Spinal cord (tissue), 10 donors: ENCODE measurements around the gene PDZD7. TPM values are rescaled to one million over a fixed set of nuclear protein-coding genes. Genes with fewer than 3 reads are reported as not detected.

ENCODE experiments used
- DNase-seq, 6 donors: peaks; one replicate each; pipeline versions ENCODE4 v3.0.0 to v3.0.0-alpha.2; 2013 to 2015; ENCODE audit warnings: low spot score in 6 of 6, low read depth in 4 of 6
- H3K27ac ChIP-seq: one replicate; pipeline ENCODE4 v1.5.1; 2013; ENCODE audit warnings: low read depth, low read length, control low read depth
- H3K27me3 ChIP-seq: one replicate; pipeline ENCODE4 v1.6.1; 2013; ENCODE audit warnings: low read length; ENCODE audit not compliant: control insufficient read depth, insufficient read depth
- H3K36me3 ChIP-seq: one replicate; pipeline ENCODE4 v1.6.1; 2013; ENCODE audit warnings: low read length; ENCODE audit not compliant: control insufficient read depth, insufficient read depth
- H3K4me1 ChIP-seq: one replicate; pipeline ENCODE4 v1.6.1; 2013; ENCODE audit warnings: low read length; ENCODE audit not compliant: control insufficient read depth, insufficient read depth
- H3K4me3 ChIP-seq: one replicate; pipeline ENCODE4 v1.5.1; 2013; ENCODE audit warnings: low read depth, low read length, control low read depth
- H3K9me3 ChIP-seq: one replicate; pipeline ENCODE4 v1.6.1; 2013; ENCODE audit warnings: low read length; ENCODE audit not compliant: control insufficient read depth, insufficient read depth
- WGBS: methylation state at CpG from one replicate; pipeline ENCODE4 v1.1.5; 2013; ENCODE audit warnings: missing lambda C conversion rate; ENCODE audit not compliant: insufficient coverage; 5-methylcytosine and 5-hydroxymethylcytosine counted together
- polyA plus RNA-seq, 2 donors: library from polyadenylated mRNA; unstranded; fragments of 120-200 nt; gene quantifications; one replicate each; pipeline ENCODE4 v1.2.1, GENCODE V29; 2013; ENCODE audit not compliant: insufficient read length in 2 of 2
- small RNA-seq: library from RNA; depleted of rRNA; stranded (forward); fragments of <200 nt; gene quantifications from one replicate; pipeline ENCODE3, GENCODE V24; 2014; ENCODE audit warnings: low replicate concordance
- total RNA-seq, 2 donors: library from RNA; depleted of rRNA in 1 of 2; stranded (reverse); fragments of 120-200 nt in 1 of 2; fragments of >200 nt in 1 of 2; gene quantifications; one replicate each; pipeline versions ENCODE4 v1.2.3 to v1.2.4, GENCODE V29; 2013 to 2014
- donor health status: healthy.

The PDZD7 gene
- total and polyA plus RNA-seq, 4 donors = 5.0 to 13.9 (median 9.6) TPM

DNA sequence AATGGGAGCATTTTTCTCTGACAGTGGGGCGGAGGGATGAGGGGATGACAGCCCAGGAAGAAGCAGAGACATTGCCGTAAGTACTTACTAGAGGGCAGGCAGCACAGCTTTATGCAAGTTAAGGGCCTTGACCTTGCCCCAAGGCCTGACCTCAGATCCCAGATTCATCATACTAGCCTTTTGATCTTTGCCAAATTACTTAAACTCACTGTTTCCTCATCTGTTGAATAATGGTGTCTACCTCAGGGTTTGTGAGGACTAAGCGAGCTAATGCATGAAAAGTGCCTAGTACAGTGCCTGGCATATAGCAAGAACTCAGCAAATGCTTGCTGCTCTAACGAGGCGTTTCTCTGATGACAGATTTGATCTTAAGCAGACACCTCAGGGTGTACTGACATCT lies 65.1 kb downstream of the PDZD7 start:
- H3K9me3 ChIP-seq = no peaks in the 10 kb centered on the region
- H3K27me3 ChIP-seq = no peaks in the 10 kb centered on the region
- peaks cover 5% of the 10 kb centered on the region for H3K36me3 ChIP-seq
- H3K4me1 ChIP-seq = peaks cover 15% of the 10 kb centered on the region
- no peak overlapping the region for H3K27ac ChIP-seq
- DNase-seq = no peak
- H3K4me3 ChIP-seq = no peak overlapping the region
- 100% methylated on average over 2 of the region's 5 CpGs for WGBS

DNA sequence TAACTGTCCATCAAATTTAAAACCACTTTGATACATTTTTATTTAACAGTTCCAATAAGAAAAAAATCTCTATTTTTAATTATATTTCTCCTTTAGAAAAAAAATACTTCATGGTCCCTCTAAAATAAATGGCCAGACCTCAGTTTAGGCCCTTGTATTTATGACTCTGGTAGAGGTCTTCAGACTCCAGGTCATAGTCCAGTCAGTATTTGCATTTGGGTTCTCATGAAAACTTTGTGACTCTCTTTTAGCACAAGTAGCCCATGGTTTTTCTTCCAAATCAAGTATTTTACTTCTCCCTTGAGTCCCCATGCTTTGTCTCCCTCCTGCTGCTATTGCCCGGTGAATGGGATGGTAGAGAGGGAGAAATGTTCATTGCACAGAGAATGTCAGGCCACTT lies 67.1 kb downstream of the PDZD7 start:
- no peak for DNase-seq
- no peaks in the 10 kb centered on the region for H3K27me3 ChIP-seq
- H3K27ac ChIP-seq = no peak overlapping the region
- H3K9me3 ChIP-seq = no peaks in the 10 kb centered on the region
- 71% methylated on average over 1 of the region's 1 CpG for WGBS
- peaks cover 5% of the 10 kb centered on the region for H3K36me3 ChIP-seq
- H3K4me3 ChIP-seq = no peak overlapping the region
- H3K4me1 ChIP-seq = peaks cover 2% of the 10 kb centered on the region

DNA sequence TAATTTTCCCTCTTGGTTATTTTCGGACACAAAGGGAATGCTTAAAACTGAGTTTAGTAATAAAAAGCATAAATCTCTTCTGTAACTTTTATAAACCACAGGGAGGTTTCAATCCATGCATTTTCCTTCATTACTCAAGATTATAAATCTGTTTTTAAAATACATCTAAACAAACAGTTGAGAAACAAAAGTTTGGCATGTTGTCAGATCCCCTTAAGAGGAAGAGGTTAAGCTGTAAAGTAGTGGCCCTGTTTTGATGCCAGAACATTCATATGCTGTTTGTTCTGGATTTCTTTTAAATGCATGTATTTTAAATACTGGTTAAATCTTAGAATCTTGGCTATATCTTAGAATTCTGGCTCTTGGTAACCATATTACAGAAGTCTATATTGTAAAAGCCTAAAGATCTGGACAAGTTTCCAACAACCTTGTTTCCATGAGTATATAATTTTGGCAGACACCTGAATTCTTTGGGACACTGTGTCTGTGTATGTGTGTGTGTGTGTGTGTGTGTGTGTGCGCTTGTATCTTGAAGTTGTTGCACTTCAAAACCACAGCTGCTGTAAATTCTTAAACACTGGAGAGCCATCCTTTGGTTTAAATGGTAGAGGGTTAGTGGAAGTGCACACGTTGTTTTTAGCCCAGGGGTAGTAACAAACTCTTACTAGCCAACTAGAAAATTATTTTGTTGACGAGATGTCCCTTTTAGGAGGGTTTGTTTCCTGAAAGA lies 68.4 kb downstream of the PDZD7 start:
- no peak overlapping the region for H3K4me3 ChIP-seq
- no peaks in the 10 kb centered on the region for H3K4me1 ChIP-seq
- DNase-seq = no peak
- no peaks in the 10 kb centered on the region for H3K9me3 ChIP-seq
- H3K27me3 ChIP-seq = no peaks in the 10 kb centered on the region
- WGBS = 100% methylated on average over 1 of the region's 4 CpGs
- H3K27ac ChIP-seq = no peak overlapping the region
- H3K36me3 ChIP-seq = peaks cover 9% of the 10 kb centered on the region

DNA sequence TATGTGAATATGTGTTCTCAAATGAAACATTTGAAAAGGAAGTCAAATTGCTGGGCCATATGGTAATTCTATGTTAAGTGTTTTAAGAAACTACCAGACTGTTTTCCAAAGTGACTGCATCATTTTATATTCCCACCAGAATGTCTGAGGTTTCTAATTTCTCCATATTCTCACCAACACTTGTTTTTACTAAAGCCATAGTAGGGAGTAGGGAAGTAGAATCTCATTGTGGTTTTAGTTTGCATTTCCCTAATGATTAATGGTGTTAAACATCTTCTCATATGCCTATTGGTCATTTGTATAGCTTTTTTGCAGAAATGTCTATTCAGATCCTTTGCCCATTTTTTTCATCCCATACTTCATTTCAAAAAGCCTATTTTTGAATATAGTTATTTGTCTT lies 70.7 kb downstream of the PDZD7 start:
- no peak overlapping the region for H3K4me3 ChIP-seq
- no peaks in the 10 kb centered on the region for H3K9me3 ChIP-seq
- H3K27me3 ChIP-seq = no peaks in the 10 kb centered on the region
- no peak overlapping the region for H3K27ac ChIP-seq
- DNase-seq = no peak
- H3K36me3 ChIP-seq = peaks cover 11% of the 10 kb centered on the region
- no peaks in the 10 kb centered on the region for H3K4me1 ChIP-seq

Small RNA genes lying within 50 kb of the gene (small RNA-seq; reads per million reads assigned to genes)
- gene MIR608 = not detected

Other genes with a start within 250 kb of the PDZD7 start
- gene SLF2, start 118.2 kb downstream of the PDZD7 start, total RNA-seq = 10 to 100 TPM; 49.2 to 64.2 TPM
- gene SLF2, start 118.2 kb downstream of the PDZD7 start, polyA plus RNA-seq = 10 to 100 TPM; 34.1 to 34.5 TPM
- gene SEMA4G, start 61.6 kb downstream of the PDZD7 start, total RNA-seq = 1 to 10 TPM; 8.6 to 9.9 TPM
- gene SEMA4G, start 61.6 kb downstream of the PDZD7 start, polyA plus RNA-seq = 10 to 100 TPM; 67.0 to 72.6 TPM
- gene MRPL43, start 43.6 kb downstream of the PDZD7 start, total RNA-seq = 10 to 100 TPM; 33.6 to 90.5 TPM
- gene MRPL43, start 43.6 kb downstream of the PDZD7 start, polyA plus RNA-seq = 100 to 1,000 TPM in 1 of 2 donors, 10 to 100 TPM in 1; 99.9 to 124 TPM
- 1 to 10 TPM; 4.8 to 6.5 TPM for gene TWNK, start 43.6 kb downstream of the PDZD7 start, total RNA-seq
- 10 to 100 TPM in 1 of 2 donors, 1 to 10 TPM in 1; 8.4 to 10.2 TPM for gene TWNK, start 43.6 kb downstream of the PDZD7 start, polyA plus RNA-seq
- 10 to 100 TPM; 15.1 to 27.8 TPM for gene LZTS2, start 31.3 kb downstream of the PDZD7 start, total RNA-seq
- 10 to 100 TPM; 30.1 to 37.9 TPM for gene LZTS2, start 31.3 kb downstream of the PDZD7 start, polyA plus RNA-seq
- 10 to 100 TPM; 27.1 to 38.2 TPM for gene SFXN3, start 105 bp upstream of the PDZD7 start, total RNA-seq
- gene SFXN3, start 105 bp upstream of the PDZD7 start, polyA plus RNA-seq = 10 to 100 TPM; 49.7 to 55.8 TPM
- gene KAZALD1, start 30.9 kb upstream of the PDZD7 start, total RNA-seq = 10 to 100 TPM in 1 of 2 donors, 1 to 10 TPM in 1; 4.2 to 10.0 TPM
- 1 to 10 TPM; 2.5 to 4.5 TPM for gene KAZALD1, start 30.9 kb upstream of the PDZD7 start, polyA plus RNA-seq
- not detected for gene TLX1, start 100.2 kb upstream of the PDZD7 start, total RNA-seq
- under 1 TPM in 1 of 2 donors, not detected in 1; 0.33 TPM for gene TLX1, start 100.2 kb upstream of the PDZD7 start, polyA plus RNA-seq
- gene LBX1, start 198.3 kb upstream of the PDZD7 start, total RNA-seq = 1 to 10 TPM; 1.9 to 4.0 TPM
- gene LBX1, start 198.3 kb upstream of the PDZD7 start, polyA plus RNA-seq = 10 to 100 TPM; 26.0 to 27.5 TPM